HEK293 (cell line): ENCODE data around the gene KRT82.
A peak's percentile ranks its signal among the peaks of the same experiment; 100 is the strongest.

ENCODE experiments used
- CTCF ChIA-PET: fragments of 350-600 bp; formaldehyde crosslinking; extraction: SDS; loops from one replicate; lab custom pipeline; 2021; ENCODE audit warnings: antibody characterized with exemption; lab: Yijun Ruan, JAX
- POLR2A ChIA-PET: fragments of 300-600 bp; formaldehyde crosslinking; extraction: SDS; loops from one replicate; lab custom pipeline; 2020; ENCODE audit warnings: antibody characterized with exemption, inconsistent platforms; lab: Yijun Ruan, JAX
- H3K27ac ChIP-seq: fragments of 200-500 bp; sonication (Bioruptor generic); 2 replicates; pipeline ENCODE4 v1.5.1; 2014; ENCODE audit warnings: low read depth, low read length, control low read depth, inconsistent platforms; ENCODE audit errors: extremely low read depth
- H3K36me3 ChIP-seq, 2 experiments: fragments of 200-500 bp in 1 of 2; sonication (Bioruptor generic) in 1 of 2; 1 replicate in 1 of 2; 2 replicates in 1 of 2; pipeline ENCODE4 v1.5.1; 2014 to 2017; ENCODE audit warnings: inconsistent platforms in 2 of 2, low read length in 2 of 2; ENCODE audit not compliant: control insufficient read depth in 2 of 2, insufficient read depth in 1 of 2
- H3K4me1 ChIP-seq: fragments of 200-500 bp; sonication (Bioruptor generic); 2 replicates; pipeline ENCODE4 v1.5.1; 2014; ENCODE audit warnings: mild to moderate bottlenecking, low read length, inconsistent platforms; ENCODE audit not compliant: control insufficient read depth, insufficient read depth
- H3K4me3 ChIP-seq: 2 replicates; pipeline ENCODE4 v1.5.1; 2011; ENCODE audit warnings: low read depth, mild to moderate bottlenecking, control low read depth, low read length, moderate library complexity
- H3K9me3 ChIP-seq: fragments of 200-500 bp; sonication (Bioruptor generic); 2 replicates; pipeline ENCODE4 v1.5.1; 2014; ENCODE audit warnings: low read depth, low read length, inconsistent platforms; ENCODE audit not compliant: control insufficient read depth, insufficient read depth
- GLIS2 ChIP-seq: fragments of 450-650 bp; formaldehyde crosslinking; IDR thresholded peaks from 2 replicates; pipeline ENCODE4 v1.5.1; 2016; ENCODE audit warnings: missing biosample characterization, missing genetic modification characterization
- TRIM28 ChIP-seq: IDR thresholded peaks from 2 replicates; pipeline ENCODE4 v1.6.1; 2011; ENCODE audit warnings: low read length, control low read depth, borderline replicate concordance
- TSHZ1 ChIP-seq: fragments of 450-650 bp; formaldehyde crosslinking; IDR thresholded peaks from 2 replicates; pipeline ENCODE4 v1.5.1; 2016; ENCODE audit warnings: missing biosample characterization, missing genetic modification characterization, borderline replicate concordance
- ZBTB7A ChIP-seq: fragments of 450-650 bp; formaldehyde crosslinking; IDR thresholded peaks from 2 replicates; pipeline ENCODE4 v1.5.1; 2016; ENCODE audit warnings: low read depth, missing biosample characterization, missing genetic modification characterization
- ZNF10 ChIP-seq: fragments of 450-650 bp; formaldehyde crosslinking; IDR thresholded peaks from 2 replicates; pipeline ENCODE4 v1.5.1; 2017; ENCODE audit warnings: missing biosample characterization, missing genetic modification characterization
- ZNF121 ChIP-seq: fragments of 450-650 bp; formaldehyde crosslinking; IDR thresholded peaks from 2 replicates; pipeline ENCODE4 v1.5.1; 2016; ENCODE audit warnings: missing biosample characterization, missing genetic modification characterization
- ZNF157 ChIP-seq: fragments of 450-650 bp; formaldehyde crosslinking; IDR thresholded peaks from 2 replicates; pipeline ENCODE4 v1.5.1; 2016; ENCODE audit warnings: missing biosample characterization, missing genetic modification characterization
- ZNF2 ChIP-seq: fragments of 450-650 bp; formaldehyde crosslinking; IDR thresholded peaks from 2 replicates; pipeline ENCODE4 v1.5.1; 2016; ENCODE audit warnings: missing biosample characterization, missing genetic modification characterization
- ZNF211 ChIP-seq: fragments of 450-650 bp; formaldehyde crosslinking; IDR thresholded peaks from 2 replicates; pipeline ENCODE4 v1.5.1; 2016; ENCODE audit warnings: low read depth, missing biosample characterization, missing genetic modification characterization
- ZNF335 ChIP-seq: fragments of 450-650 bp; formaldehyde crosslinking; conservative IDR thresholded peaks from 2 replicates; pipeline ENCODE4 v1.5.1; 2016; ENCODE audit warnings: missing biosample characterization, missing genetic modification characterization
- ZNF530 ChIP-seq: fragments of 450-650 bp; formaldehyde crosslinking; IDR thresholded peaks from 2 replicates; pipeline ENCODE4 v1.5.1; 2016; ENCODE audit warnings: low read depth, missing biosample characterization, missing genetic modification characterization
- ZNF610 ChIP-seq: fragments of 450-650 bp; formaldehyde crosslinking; IDR thresholded peaks from 2 replicates; pipeline ENCODE4 v1.5.1; 2016; ENCODE audit warnings: missing biosample characterization, missing genetic modification characterization, borderline replicate concordance
- ZNF624 ChIP-seq: fragments of 450-650 bp; formaldehyde crosslinking; IDR thresholded peaks from 2 replicates; pipeline ENCODE4 v1.5.1; 2017; ENCODE audit warnings: missing biosample characterization, missing genetic modification characterization
- ZNF768 ChIP-seq: fragments of 450-650 bp; formaldehyde crosslinking; IDR thresholded peaks from 2 replicates; pipeline ENCODE4 v1.5.1; 2018; ENCODE audit warnings: missing biosample characterization, mild to moderate bottlenecking, missing genetic modification characterization
- TF ChIP-seq, protein P1 (sequence below): fragments of 450-650 bp; formaldehyde crosslinking; IDR thresholded peaks from 2 replicates; pipeline ENCODE4 v1.5.1; 2016; ENCODE audit warnings: missing biosample characterization, missing genetic modification characterization
- TF ChIP-seq, protein P2 (sequence below): fragments of 450-650 bp; formaldehyde crosslinking; conservative IDR thresholded peaks from 2 replicates; pipeline ENCODE4 v1.5.1; 2016; ENCODE audit warnings: low read depth, missing biosample characterization, missing genetic modification characterization

Gene KRT82

GRCh38 chr12:52434081-52434733, 28.1 kb upstream of the KRT82 start, which contains the start of gene KRT75 (continued):
- no peak for TF ChIP-seq ZNF768 (tag by site-specific recombination)
- TF ChIP-seq GLIS2 (tag by site-specific recombination) = peak; percentile 55
- TF ChIP-seq ZNF211 = no peak
- no peak for TF ChIP-seq ZNF157 (tag by site-specific recombination)
- peak; percentile 95 for TF ChIP-seq ZNF335 (tag by site-specific recombination)

GRCh38 chr12:52433501-52434080, 27.5 kb upstream of the KRT82 start:
- H3K9me3 ChIP-seq = no peaks in the 10 kb centered on the region
- H3K36me3 ChIP-seq = no peaks in the 10 kb centered on the region
- TF ChIP-seq ZNF610 (tag by site-specific recombination) (no peak), ZNF121 (no peak), TSHZ1 (tag by site-specific recombination) (no peak), ZNF624 (tag by site-specific recombination) (no peak), TRIM28 (no peak), ZNF10 (no peak), ZBTB7A (no peak), ZNF530 (tag by site-specific recombination) (no peak), ZNF2 (tag by site-specific recombination) (no peak)
- TF ChIP-seq, protein P1, sequence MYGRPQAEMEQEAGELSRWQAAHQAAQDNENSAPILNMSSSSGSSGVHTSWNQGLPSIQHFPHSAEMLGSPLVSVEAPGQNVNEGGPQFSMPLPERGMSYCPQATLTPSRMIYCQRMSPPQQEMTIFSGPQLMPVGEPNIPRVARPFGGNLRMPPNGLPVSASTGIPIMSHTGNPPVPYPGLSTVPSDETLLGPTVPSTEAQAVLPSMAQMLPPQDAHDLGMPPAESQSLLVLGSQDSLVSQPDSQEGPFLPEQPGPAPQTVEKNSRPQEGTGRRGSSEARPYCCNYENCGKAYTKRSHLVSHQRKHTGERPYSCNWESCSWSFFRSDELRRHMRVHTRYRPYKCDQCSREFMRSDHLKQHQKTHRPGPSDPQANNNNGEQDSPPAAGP = no peak
- TF ChIP-seq, protein P2, sequence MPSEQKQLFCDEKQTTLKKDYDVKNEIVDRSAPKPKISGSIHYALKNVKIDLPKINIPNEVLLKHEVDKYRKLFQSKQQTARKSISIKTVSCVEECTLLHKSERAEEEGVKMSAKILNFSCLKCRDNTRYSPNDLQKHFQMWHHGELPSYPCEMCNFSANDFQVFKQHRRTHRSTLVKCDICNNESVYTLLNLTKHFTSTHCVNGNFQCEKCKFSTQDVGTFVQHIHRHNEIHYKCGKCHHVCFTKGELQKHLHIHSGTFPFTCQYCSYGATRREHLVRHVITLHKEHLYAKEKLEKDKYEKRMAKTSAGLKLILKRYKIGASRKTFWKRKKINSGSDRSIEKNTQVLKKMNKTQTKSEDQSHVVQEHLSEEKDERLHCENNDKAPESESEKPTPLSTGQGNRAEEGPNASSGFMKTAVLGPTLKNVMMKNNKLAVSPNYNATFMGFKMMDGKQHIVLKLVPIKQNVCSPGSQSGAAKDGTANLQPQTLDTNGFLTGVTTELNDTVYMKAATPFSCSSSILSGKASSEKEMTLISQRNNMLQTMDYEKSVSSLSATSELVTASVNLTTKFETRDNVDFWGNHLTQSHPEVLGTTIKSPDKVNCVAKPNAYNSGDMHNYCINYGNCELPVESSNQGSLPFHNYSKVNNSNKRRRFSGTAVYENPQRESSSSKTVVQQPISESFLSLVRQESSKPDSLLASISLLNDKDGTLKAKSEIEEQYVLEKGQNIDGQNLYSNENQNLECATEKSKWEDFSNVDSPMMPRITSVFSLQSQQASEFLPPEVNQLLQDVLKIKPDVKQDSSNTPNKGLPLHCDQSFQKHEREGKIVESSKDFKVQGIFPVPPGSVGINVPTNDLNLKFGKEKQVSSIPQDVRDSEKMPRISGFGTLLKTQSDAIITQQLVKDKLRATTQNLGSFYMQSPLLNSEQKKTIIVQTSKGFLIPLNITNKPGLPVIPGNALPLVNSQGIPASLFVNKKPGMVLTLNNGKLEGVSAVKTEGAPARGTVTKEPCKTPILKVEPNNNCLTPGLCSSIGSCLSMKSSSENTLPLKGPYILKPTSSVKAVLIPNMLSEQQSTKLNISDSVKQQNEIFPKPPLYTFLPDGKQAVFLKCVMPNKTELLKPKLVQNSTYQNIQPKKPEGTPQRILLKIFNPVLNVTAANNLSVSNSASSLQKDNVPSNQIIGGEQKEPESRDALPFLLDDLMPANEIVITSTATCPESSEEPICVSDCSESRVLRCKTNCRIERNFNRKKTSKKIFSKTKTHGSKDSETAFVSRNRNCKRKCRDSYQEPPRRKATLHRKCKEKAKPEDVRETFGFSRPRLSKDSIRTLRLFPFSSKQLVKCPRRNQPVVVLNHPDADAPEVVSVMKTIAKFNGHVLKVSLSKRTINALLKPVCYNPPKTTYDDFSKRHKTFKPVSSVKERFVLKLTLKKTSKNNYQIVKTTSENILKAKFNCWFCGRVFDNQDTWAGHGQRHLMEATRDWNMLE (tag by site-specific recombination) = no peak
- no peak overlapping the region for H3K4me3 ChIP-seq
- no peak overlapping the region for H3K27ac ChIP-seq
- ChIA-PET CTCF (interaction anchor here (1.1 to 1.2 kb wide), 2 partner anchors 73 to 290 kb away, joined by 3 to 5 read pairs; no protein-coding TSS in a partner anchor), POLR2A (no interaction called here)
- no peaks in the 10 kb centered on the region for H3K4me1 ChIP-seq
